Right lobe of liver (tissue), 6 donors: ENCODE data around the gene RNF121. TPM values are rescaled to one million over a fixed set of nuclear protein-coding genes. Genes with fewer than 3 reads are reported as not detected.

Source experiments
- ATAC-seq, 4 donors: fragments of 200-7000 bp; cut with Tn5 transposase; one replicate each; pipeline ENCODE4 v1.9.1; 2020; ENCODE audit warnings: mild to moderate bottlenecking in 4 of 4, moderate library complexity in 4 of 4
- DNase-seq, 3 donors: peaks; one replicate each; pipeline ENCODE4 v3.0.0-alpha.2; 2020
- H3K27ac ChIP-seq, 3 donors: fragments of 200-600 bp; one replicate each; pipeline ENCODE4 v1.8.0; 2022
- H3K27me3 ChIP-seq, 2 donors: fragments of 200-600 bp; one replicate each; pipeline ENCODE4 v1.8.0; 2022
- H3K36me3 ChIP-seq, 4 donors: fragments of 200-600 bp; sonication (generic) in 1 of 4; one replicate each; pipeline versions ENCODE4 v1.5.1 to v1.8.0; 2017 to 2022; ENCODE audit warnings: control low read depth in 1 of 4
- H3K4me1 ChIP-seq, 4 donors: fragments of 200-600 bp; sonication (generic) in 1 of 4; one replicate each; pipeline versions ENCODE4 v1.5.1 to v1.8.0; 2017 to 2022; ENCODE audit warnings: control low read depth in 1 of 4
- H3K4me3 ChIP-seq, 3 donors: fragments of 200-600 bp; one replicate each; pipeline ENCODE4 v1.8.0; 2022
- H3K9me3 ChIP-seq, 4 donors: fragments of 200-600 bp; sonication (generic) in 1 of 4; one replicate each; pipeline versions ENCODE4 v1.5.1 to v1.8.0; 2017 to 2022; ENCODE audit warnings: control low read depth in 1 of 4
- CTCF ChIP-seq, 4 donors: fragments of 200-600 bp in 3 of 4; fragments of 450-650 bp in 1 of 4; IDR thresholded peaks; one replicate each; pipeline versions ENCODE4 v1.5.1 to v1.8.0; 2016 to 2022; ENCODE audit warnings: antibody characterized with exemption in 4 of 4, mild to moderate bottlenecking in 2 of 4
- POLR2A ChIP-seq: fragments of 450-650 bp; IDR thresholded peaks from one replicate; pipeline ENCODE4 v1.6.1; 2017; ENCODE audit warnings: antibody characterized with exemption, mild to moderate bottlenecking
- WGBS: methylation state at CpG from one replicate; pipeline ENCODE4 v1.1.6; 2018; ENCODE audit warnings: low coverage, low lambda C conversion rate; ENCODE audit not compliant: insufficient coverage; ENCODE audit errors: missing lambda C conversion rate; 5-methylcytosine and 5-hydroxymethylcytosine counted together
- intact Hi-C, 2 donors: fragments of 100-400 bp; cut with DNase I; formaldehyde crosslinking; loops; one replicate each; pipeline versions ENCODE4 v1.11.2 to v1.14.1; 2022
- total RNA-seq, 6 experiments: library from RNA; depleted of rRNA in 2 of 6; stranded (reverse); fragments of >200 nt in 2 of 6; fragmentation: NEBNext Ultra II Directional in 3 of 6; extraction: Animal tissue kit (Norgen Biotek cat#: 25700) in 3 of 6; gene quantifications; one replicate each; pipeline versions ENCODE4 v1.1.0 to v1.2.4, GENCODE V29; 2016 to 2023
- donor health status: DM: no; HTN: yes; CAD: no.
- donor health status: DM: no; HTN: no; CAD: no.
- donor health status: DM: no; HTN: no; CAD: no.
- donor health status: DM: no; HTN: yes; CAD: no.
- donor health status: DM: no; HTN: yes; CAD: no.

Gene RNF121
- total RNA-seq, 6 experiments from 2014 or later, result 14.8 to 23.7 (median 18.9) TPM

GRCh38 chr11:71996946-71997345, 68.1 kb downstream of the RNF121 start:
- DNase-seq, result peak in 1 of 3 donors; percentile 62
- TF ChIP-seq CTCF (IDR thresholded peaks at IDR 0.05), result no peak
- TF ChIP-seq POLR2A, result no peak
- Histone ChIP-seq H3K4me3 (no peak overlapping the region), H3K9me3 (no peaks in the 10 kb centered on the region), H3K27me3 (no peaks in the 10 kb centered on the region), H3K36me3 (peaks cover 0 to 5% (median 0%) of the 10 kb centered on the region in 4 donors), H3K27ac (no peak overlapping the region), H3K4me1 (peaks cover 0 to 16% (median 0%) of the 10 kb centered on the region in 4 donors)
- intact Hi-C loops, result no loop called here
- 71% methylated on average over 4 of the region's 8 CpGs for WGBS
- peak in 2 of 4 donors; percentile 5 to 18 for ATAC-seq

DNA sequence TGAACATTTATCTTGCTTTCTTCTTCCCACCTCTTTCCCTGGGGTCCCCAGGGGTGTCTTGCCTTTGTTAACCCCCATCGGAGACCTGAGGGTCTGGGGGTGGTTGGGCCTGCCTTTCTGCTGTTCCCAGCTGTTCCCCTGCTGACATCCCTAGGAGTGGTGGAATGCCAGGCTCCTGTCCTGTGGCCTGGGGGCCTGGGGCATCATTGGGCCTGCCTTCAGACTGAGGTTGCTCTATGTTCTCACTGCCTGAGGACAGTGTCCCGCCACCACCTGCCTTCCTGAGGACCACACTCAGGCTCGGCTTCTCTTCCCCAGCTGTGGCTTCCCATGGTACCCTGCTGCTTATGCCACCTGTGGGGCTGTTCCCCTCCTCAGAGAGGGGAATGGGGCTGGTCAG, 68.7 kb downstream of the RNF121 start:
- no peak overlapping the region for H3K4me3 ChIP-seq
- TF ChIP-seq POLR2A, result no peak
- TF ChIP-seq CTCF (IDR thresholded peaks at IDR 0.05), result no peak
- no peak for DNase-seq
- H3K4me1 ChIP-seq, result peaks cover 0 to 16% (median 0%) of the 10 kb centered on the region in 4 donors
- 80% methylated on average over 1 of the region's 3 CpGs for WGBS
- no peaks in the 10 kb centered on the region for H3K27me3 ChIP-seq
- no peak overlapping the region for H3K27ac ChIP-seq
- intact Hi-C loops, result no loop called here
- peaks cover 0 to 8% (median 0%) of the 10 kb centered on the region in 4 donors for H3K36me3 ChIP-seq
- ATAC-seq, result no peak
- H3K9me3 ChIP-seq, result no peaks in the 10 kb centered on the region

GRCh38 chr11:71998061-71998460, 69.2 kb downstream of the RNF121 start:
- ATAC-seq, result no peak
- Histone ChIP-seq H3K4me3 (no peak overlapping the region), H3K27ac (no peak overlapping the region), H3K36me3 (peaks cover 0 to 13% (median under 1%) of the 10 kb centered on the region in 4 donors), H3K27me3 (no peaks in the 10 kb centered on the region), H3K4me1 (peaks cover 0 to 16% (median 0%) of the 10 kb centered on the region in 4 donors), H3K9me3 (no peaks in the 10 kb centered on the region)
- intact Hi-C loops, result no loop called here
- no peak for TF ChIP-seq POLR2A
- no peak for TF ChIP-seq CTCF (IDR thresholded peaks at IDR 0.05)
- 94% methylated on average over 2 of the region's 2 CpGs for WGBS
- no peak for DNase-seq

- intact Hi-C loops, result no loop called here
- H3K9me3 ChIP-seq, result no peaks in the 10 kb centered on the region
- no peaks in the 10 kb centered on the region for H3K27me3 ChIP-seq
- peaks cover 0 to 20% (median 3%) of the 10 kb centered on the region in 4 donors for H3K36me3 ChIP-seq
- H3K27ac ChIP-seq, result peak within 1 kb of the TSS; percentile 36 to 76 (median 62)
- DNase-seq (no peak), ATAC-seq (peak; percentile 14 to 49 (median 28))
- TF ChIP-seq POLR2A (no peak), CTCF (IDR thresholded peaks at IDR 0.05) (no peak)
- H3K4me1 ChIP-seq, result peaks cover 0 to 16% (median 0%) of the 10 kb centered on the region in 4 donors
- 63% methylated on average over 7 of the region's 11 CpGs for WGBS
- peak within 1 kb of the TSS; percentile 20 to 33 (median 28) for H3K4me3 ChIP-seq
Measured at GRCh38 chr11:71998649-71999310, 69.9 kb downstream of the RNF121 start, which contains the start of gene IL18BP. Gene IL18BP (plus strand): TSS chr11:71998909. CDS start chr11:71999985, 1,076 bp downstream.
